GM18870 (cell line): ENCODE measurements around the gene EPAS1.

Source experiments
- ATAC-seq: cut with Tn5 transposase; IDR thresholded peaks from one replicate; pipeline ENCODE4 v1.9.1; 2021; ENCODE audit warnings: moderate library complexity; ENCODE audit not compliant: unreplicated experiment

Gene EPAS1

DNA sequence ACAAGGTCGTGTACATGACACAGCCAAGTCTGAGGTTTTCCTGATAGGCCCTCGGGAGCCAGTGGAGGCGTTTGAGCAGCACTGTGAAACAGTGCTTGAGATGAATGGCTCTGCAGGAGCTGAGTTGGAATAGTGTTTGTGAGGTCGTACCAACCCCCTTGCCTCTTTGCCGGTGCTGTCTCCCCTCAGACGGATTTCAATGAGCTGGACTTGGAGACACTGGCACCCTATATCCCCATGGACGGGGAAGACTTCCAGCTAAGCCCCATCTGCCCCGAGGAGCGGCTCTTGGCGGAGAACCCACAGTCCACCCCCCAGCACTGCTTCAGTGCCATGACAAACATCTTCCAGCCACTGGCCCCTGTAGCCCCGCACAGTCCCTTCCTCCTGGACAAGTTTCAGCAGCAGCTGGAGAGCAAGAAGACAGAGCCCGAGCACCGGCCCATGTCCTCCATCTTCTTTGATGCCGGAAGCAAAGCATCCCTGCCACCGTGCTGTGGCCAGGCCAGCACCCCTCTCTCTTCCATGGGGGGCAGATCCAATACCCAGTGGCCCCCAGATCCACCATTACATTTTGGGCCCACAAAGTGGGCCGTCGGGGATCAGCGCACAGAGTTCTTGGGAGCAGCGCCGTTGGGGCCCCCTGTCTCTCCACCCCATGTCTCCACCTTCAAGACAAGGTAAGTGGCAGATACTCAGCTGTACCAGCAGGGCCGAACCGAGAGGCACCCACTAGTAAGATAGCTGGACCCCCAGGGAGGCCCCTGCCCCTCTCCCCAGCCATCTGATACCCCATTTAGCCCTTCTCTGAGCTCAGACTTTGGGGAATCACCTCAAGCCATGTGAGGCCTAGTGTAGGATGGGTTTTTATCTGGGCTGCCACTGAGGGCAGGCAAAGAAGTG, 83.1 kb downstream of the EPAS1 start:
- no peak for ATAC-seq

DNA sequence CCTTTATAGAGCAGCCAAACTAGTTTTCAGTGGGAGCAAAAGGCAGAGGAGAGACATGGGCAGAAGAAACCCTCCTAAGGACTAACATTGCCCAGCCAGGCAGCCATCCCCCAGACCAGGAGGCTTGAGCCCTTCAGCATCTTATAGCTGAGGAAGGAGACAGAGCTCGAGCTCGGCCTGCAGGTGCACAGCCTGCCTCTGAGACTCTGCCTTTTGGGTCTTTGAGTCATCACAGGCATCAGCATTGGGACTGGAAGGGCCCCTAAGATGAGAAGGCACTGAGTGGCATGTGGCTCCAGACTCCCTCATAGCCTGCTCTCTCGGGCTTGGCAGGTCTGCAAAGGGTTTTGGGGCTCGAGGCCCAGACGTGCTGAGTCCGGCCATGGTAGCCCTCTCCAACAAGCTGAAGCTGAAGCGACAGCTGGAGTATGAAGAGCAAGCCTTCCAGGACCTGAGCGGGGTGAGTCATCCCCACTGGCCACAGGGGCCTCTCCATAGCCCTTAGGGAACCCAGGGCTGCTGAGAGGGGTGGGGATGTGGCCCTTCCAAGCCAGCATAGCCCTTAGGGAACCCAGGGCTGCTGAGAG, 84.1 kb downstream of the EPAS1 start:
- no peak for ATAC-seq

DNA sequence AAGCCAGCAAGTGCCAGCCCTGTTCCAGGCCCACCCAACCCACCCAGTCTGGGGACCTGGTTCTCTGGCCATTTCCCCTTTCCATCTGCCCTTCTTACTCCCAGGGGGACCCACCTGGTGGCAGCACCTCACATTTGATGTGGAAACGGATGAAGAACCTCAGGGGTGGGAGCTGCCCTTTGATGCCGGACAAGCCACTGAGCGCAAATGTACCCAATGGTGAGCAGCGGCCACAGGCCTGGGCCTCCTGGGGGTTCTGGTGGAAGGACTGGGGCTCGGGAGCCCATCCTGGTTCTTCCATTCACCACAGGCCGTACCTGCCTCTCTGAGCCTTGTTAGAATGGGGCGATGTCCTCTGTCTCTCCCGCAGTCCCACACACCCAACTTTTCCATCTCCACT, 84.7 kb downstream of the EPAS1 start:
- no peak for ATAC-seq

DNA sequence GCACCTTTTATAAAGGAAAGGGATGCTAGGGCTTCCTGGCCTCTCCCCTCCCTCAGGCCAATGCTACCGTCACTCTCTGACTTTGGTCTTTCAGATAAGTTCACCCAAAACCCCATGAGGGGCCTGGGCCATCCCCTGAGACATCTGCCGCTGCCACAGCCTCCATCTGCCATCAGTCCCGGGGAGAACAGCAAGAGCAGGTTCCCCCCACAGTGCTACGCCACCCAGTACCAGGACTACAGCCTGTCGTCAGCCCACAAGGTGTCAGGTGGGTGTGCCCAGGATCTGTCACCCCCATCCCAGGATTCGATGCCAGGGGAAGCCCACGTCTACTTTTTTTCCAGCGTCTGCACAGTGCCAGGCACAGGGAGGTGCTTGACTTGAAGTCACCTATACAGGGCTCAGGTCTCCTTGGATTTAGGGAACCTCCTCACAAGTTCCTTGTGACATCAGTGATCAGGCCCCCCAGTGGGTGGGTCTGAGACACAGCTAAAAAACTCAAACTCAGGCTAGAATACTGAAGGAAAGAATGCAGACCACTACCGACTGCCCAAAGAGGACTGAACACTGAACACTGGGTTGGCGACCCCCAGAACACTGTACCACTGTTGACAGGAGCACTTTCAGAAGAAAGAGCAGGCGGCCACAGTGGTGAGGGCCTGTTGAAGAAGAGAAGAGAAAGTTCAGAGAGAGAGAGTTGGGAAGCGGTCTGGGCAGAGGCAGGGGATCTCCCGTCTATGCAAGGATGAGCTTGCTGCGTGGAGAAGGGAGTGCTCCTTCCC, 85.3 kb downstream of the EPAS1 start:
- ATAC-seq = no peak

DNA sequence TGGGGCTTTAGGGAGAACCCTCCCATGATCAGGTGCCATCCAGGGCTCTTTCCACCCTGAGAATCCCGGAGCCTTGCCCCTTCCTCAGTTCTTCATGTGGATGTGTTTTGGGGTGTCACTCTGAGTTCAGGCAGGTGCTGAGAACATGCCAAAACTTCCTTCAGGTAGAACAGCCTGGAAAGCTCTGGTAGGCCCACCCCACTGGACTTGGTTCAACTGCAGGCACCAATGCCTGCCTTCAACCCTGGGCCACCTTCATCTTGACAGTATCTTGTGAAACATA, 85.8 kb downstream of the EPAS1 start:
- ATAC-seq = no peak

DNA sequence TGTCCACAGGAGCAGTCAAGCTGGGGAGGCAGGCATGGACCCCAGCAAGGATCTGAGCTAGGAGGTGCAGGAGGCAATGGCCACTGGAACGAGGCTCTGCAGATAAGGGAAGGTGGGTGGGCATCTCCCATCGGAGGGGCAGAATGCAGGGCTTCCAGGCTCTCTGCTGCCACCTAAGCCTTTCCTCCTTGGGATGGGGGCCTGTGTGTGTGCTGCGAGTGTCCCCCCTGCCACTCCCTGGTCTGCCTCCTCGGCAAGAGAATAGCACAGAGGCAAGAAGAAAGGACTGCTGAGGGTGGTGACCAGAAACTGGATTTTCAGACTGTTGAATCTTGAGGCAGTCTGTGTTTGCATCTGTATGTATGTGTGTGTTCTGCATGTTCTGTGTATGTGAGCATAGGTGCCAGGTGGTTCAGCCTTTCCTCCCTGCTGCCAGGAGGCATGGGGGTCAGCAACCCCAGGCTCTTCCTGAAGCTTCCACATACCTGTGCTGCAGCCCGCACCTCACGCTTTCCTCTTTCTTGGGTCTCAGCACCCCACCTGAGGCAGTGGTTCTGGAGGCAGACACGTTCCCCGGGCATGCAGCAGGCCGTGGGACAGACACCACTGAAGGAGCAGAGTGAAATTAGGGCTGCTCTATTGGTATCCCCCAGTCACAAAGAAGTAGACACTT, 86.7 kb downstream of the EPAS1 start:
- ATAC-seq = no peak

DNA sequence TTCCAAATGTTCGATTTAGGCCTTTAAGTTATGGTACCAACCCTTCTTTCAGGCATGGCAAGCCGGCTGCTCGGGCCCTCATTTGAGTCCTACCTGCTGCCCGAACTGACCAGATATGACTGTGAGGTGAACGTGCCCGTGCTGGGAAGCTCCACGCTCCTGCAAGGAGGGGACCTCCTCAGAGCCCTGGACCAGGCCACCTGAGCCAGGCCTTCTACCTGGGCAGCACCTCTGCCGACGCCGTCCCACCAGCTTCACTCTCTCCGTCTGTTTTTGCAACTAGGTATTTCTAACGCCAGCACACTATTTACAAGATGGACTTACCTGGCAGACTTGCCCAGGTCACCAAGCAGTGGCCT, 87.2 kb downstream of the EPAS1 start:
- no peak for ATAC-seq

DNA sequence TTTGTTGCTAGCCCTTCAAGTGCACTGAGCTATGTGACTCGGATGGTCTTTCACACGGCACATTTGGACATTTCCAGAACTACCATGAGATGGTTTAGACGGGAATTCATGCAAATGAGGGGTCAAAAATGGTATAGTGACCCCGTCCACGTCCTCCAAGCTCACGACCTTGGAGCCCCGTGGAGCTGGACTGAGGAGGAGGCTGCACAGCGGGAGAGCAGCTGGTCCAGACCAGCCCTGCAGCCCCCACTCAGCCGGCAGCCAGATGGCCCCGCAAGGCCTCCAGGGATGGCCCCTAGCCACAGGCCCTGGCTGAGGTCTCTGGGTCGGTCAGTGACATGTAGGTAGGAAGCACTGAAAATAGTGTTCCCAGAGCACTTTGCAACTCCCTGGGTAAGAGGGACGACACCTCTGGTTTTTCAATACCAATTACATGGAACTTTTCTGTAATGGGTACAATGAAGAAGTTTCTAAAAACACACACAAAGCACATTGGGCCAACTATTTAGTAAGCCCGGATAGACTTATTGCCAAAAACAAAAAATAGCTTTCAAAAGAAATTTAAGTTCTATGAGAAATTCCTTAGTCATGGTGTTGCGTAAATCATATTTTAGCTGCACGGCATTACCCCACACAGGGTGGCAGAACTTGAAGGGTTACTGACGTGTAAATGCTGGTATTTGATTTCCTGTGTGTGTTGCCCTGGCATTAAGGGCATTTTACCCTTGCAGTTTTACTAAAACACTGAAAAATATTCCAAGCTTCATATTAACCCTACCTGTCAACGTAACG, 88.8 kb downstream of the EPAS1 start:
- no peak for ATAC-seq

DNA sequence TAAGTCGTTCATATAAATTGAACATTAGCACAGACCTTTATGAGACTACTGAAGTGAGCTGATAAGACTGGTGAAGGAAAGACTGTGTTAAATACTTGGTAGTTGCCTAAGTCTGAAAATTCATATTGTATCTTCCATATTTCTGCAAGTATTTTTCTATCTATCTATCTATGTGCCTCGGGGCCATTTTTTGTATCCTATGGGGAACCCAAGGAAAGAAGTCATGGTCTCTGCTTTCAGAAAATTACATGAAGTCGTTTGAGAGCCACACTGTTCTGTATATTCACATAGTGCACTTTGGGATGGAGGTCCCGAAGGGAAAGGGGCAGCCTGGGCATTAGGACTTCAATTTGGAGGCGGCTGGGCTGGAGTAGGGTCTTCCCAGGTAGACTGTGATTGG, 89.6 kb downstream of the EPAS1 start:
- ATAC-seq = no peak

DNA sequence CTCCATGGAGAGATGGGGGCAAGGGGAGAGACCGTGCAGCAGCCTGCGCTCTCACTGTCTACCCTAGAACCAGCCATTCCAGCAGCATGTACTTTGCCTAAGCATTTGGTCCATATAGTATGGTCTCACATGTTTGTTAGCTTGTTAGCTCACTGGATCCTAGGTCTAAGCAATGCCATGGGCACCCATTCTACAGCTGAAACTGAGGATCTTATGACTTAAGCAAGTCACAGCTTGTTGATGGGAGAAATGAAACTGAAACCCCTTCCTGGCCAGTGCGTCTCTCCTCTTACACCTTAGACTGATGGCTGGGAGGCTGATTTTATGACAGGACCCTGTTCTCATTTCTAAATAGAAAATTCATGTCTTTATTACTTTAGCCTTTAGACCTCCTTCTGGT, 90.1 kb downstream of the EPAS1 start:
- ATAC-seq = no peak

DNA sequence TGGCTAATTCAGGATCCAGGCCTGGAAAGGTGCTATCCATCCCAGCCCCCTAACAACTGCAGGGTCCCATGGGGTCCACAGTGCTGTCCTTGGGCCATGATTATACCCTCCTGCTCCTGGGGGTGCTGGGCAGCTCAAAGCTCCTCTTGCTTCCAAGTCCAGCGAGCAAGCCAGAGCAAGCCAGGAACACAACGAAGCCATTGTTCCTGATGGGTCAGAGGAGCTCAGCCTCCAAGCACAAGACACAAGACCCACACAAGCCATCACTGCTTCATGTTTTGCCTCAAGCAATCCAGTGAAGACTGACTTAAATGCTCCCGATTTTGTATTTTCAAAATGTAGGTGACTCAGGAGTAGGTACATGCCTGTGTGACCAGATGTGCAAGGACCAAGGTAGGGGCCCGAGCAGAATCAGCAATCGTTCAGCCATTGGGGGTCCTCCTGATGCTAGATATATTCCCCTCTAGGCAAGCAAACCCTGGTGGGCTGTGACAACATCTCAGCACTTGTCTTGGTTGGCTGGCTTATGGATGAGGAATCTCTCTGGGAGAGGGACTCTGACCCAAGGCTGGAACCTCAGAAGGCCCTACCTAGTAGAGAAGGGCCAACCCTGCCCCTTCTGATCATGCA, 90.8 kb downstream of the EPAS1 start:
- ATAC-seq = no peak

DNA sequence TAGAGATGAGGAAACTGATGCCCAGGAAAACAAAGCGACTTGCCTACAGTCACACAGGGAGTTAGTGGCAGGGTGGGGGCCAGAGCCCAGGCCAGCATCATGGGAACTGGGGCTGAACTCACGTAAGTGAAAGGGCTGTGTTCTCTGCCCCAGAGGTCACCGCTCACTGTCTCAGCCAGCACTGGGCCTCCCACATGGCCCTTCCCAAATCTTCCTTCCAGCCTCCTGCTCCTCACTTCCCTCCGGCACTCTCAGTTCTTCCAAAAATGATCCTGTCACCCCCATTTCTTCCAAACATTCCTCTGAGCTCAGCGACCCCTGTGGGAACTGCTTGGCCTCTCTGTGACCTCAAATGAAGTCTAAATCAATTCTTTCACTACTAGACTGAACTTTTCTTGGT, 91.7 kb downstream of the EPAS1 start:
- ATAC-seq = no peak

DNA sequence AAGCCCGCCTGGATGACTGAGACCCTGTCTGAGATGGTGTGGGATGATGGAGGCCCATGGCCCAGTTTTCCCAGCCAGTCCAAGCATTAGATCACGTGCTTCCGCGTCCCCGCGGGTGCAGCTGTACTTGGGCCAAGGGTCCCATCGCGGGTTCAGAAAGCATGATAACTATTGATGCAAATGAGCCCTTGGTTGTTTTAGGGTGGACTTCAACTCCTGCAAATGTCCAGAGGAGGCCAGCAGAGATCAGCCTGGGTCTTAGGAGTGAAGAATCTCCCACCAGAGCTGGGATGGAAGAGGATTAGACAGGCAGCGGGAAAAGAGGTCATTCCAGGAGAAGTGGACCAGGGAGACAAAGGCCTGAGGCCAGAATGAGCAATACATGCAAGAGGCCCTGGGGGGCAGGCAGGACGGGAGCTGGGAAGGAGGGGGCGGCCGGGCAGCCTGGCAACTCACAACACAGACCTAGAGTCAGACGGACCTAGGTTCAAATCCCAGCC, 92.3 kb downstream of the EPAS1 start:
- no peak for ATAC-seq

DNA sequence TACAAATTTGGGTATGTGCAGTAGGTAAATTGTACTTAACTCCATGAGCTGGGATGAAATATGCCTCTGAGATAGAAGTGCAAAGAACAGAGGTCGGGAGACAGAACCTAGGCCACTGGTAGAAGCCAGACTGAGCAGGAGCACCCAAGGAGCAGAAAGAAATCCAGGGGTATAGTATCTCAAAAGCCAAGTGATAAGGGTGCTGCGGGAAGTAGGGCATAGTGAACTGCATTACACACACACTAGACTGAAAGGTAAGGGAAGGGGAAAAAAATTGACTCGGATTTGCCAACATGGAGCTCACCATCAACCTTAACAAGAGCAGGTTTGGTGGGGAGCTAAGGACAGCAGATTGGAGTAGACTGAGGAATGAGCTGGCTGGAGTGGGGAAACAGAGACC, 92.8 kb downstream of the EPAS1 start:
- ATAC-seq = no peak

DNA sequence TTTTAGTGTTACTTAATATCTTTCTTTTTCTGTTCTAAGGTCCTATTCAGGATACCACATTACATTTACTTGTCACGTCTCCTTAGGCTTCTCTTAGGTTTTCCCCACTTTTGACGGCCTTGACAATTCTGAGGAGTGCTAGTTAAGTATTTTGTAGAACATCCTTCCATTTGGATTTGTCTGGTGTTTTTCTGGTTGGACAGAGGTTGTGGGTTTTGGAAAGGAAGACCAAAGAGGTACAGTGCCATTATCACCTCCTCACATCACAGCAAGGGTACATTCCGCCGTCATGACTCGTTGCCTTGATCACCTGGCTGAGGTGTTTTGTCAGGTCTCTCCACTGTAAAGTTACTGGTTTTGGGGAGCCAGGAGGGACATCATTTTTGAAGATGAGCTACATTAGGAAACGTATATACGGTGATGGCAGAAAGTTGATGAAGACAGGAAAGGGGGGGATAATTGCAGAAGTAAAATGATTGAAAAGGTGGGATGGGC, 93.7 kb downstream of the EPAS1 start:
- ATAC-seq = no peak

DNA sequence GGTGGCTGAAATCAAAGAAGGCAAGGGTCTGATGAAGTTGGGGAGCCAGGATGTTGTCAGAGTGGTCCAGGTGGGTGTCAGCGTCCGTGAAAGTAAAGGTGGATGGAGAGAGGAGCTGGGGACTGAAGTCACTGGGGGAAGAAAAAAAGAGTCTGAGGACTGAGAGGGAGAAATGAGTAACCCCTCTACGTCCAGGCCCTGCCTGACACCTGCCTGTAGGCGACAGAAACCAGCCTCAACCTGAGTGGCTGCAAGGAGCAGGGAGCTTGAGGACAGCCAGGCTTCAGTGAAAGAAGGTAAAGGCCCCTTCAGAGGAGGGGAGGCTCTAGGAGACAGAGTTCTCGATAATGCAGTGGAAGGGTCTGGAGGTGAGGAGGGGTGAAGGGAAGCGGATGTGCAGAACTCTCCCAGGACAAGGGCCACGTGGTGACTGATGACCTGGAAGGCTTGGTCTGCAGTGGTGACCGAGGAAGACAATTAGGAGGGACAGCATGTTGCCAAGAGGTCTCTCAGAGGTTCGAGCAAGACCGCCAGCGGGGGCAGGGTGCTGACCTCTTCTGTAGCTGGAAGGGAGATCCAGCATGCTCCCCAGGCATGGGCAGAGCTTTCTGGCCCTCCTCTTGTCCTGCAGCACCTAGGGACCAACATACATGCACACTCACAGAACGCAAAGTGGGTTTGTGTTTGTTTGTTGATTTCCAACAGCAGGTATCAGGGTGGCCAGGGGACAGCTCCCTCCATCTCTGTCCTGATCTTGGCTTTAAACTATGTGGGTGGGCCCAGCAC, 95.5 kb downstream of the EPAS1 start:
- ATAC-seq = no peak

DNA sequence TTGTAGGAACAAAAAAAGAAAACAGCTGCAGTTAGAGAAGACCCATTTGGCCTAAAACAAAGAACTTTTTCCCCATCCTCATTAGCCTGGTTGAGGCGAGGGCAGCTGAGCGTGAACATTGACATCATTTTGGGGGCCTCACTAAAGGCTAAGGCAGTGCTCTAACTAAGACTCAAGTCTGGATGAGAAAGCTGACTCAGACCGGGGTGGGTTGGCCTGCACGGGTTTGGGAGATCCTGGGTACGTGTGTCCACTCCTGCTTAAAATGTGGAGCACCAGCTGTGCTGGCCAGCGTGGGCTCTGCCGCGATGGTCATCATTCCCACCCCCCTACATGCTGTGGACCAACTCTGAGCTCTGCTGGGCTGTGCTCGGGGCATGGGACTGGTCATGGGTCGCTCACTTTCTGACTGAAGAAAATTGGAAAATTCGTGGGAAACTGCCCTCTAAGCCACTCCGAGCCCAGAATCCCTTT, 96.2 kb downstream of the EPAS1 start:
- ATAC-seq = no peak

DNA sequence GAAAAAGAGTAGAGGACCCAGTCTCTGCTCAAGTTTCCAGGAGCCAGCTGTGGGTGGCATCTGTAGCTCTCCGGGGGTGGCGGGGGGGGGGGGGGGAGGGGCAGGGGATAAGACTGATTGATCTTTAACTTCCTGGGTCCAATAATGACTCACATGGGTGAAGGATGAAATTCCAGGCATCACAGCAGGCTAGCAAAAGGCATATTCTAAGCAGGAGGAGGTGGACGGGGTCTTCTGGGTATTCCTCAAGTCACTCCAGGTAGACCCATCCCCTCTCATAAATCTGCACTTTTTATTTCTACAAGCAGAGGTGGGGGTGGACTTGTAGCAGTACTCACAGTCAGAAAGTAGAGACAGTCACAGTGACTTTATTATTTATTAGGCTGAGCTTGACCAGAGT, 96.7 kb downstream of the EPAS1 start:
- ATAC-seq = no peak
